SK-N-MC (cell line): ENCODE results near the gene CSF2RB.

Experiments
- EZH2 ChIP-seq: fragments of 200-600 bp; sonication (generic); IDR thresholded peaks from one replicate; pipeline ENCODE4 v1.6.1; 2017; ENCODE audit warnings: antibody characterized with exemption
- FOXP2 ChIP-seq: optimal IDR thresholded peaks from 2 replicates; pipeline ENCODE3; 2011; ENCODE audit warnings: mild to moderate bottlenecking, moderate library complexity; ENCODE audit not compliant: insufficient read depth; ENCODE audit errors: extremely low read length, control extremely low read depth
- POLR2AphosphoS5 ChIP-seq: IDR thresholded peaks from 2 replicates; pipeline ENCODE4 v1.6.1; 2012; ENCODE audit warnings: mild to moderate bottlenecking, low read depth, low read length, borderline replicate concordance

DNA sequence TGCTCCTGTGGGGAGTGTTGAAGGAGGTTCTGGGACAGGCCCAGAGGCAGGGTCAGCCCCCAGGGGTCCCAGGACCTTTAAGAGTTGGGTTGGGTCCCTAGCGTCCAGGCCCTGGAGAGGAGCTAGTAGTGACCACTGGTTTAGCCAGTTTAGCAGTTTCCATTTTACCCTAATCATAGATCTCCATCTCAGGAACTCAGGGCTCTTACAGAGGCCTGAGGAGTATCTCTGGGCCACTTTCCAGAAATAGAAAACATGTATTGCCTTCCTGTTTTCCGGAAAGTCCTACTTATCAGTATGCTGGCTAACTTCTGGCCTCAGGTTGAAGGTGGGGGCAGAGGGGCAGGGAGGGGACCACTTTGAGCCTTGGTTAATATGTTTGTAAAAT is 39.1 kb upstream of the CSF2RB start:
- TF ChIP-seq EZH2 (no peak), POLR2AphosphoS5 (no peak), FOXP2 (no peak)
